HG03280 (cell line): ENCODE data around the gene QRICH1.

Source experiments
- ATAC-seq: cut with Tn5 transposase; IDR thresholded peaks from one replicate; pipeline ENCODE4 v1.9.1; 2021; ENCODE audit warnings: mild to moderate bottlenecking, moderate library complexity; ENCODE audit not compliant: unreplicated experiment

Gene QRICH1

DNA sequence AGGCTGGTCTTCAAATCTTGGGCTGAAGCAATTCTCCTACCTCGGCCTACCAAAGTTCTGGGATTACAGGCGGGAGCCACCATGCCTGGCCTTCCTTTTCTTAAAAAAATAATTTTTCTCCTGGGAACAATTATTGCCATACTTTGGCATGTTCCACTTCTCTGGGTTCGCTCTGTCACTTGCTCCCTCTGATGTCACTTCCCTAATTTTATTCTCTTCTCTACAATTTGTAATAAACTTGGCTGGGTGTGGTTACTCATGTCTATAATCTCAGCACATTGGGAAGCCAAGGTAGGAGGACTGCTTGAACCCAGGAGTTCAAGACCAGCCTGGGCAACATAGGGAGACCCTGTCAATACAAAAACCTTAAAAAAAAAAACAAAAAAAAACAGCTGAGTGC lies 58.6 kb downstream of the QRICH1 start:
- ATAC-seq = no peak

DNA sequence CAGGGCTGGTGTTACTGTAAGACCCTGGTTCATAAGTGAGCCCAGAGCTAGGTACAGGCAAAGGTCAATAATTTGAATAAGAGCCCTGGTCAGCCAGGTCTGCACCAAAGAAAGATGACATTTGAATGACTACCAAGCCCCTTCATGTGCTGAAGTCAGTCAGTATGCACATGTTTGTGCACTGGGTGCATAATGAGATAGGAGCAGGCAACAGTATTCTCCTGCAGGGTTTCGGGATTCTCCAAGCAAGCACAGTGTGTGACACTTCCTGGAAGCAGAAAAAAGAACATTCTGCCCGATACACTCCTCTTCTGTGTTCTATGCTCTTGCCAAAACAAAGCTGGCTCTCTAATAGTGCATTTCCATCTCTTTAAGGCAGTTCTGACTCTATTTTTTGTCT lies 59.2 kb downstream of the QRICH1 start:
- ATAC-seq = no peak

DNA sequence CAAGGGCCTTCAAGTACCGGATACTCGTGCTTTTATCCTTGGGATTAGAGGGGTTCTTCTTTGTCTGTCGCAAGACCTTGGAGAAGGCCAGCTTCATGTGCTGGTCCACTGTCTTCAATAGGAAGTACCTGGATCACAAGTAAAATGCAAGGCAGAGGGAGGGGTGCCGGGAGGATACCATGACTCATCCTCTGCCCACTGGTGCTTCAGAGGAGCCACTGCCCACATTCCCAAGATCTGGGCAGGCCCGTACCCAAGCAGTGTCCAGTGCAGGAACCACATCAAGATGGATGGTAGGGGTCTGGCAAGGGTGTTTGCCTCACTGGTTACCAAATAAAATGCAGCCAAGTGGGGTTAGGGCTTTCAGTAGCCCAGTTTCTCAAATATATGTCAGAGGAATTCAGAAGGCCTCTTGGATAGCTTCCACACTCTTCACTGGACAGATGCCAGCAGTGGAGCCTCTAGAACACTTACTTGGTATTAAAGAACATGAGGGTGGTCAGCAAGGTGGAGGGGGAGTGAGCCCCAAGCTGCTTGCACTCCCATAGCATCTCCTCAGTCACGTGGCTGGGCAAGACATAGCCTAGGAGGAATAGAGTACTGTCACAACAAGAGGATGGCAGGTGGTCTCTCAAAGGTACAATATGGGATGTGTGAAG lies 61.1 kb downstream of the QRICH1 start:
- no peak for ATAC-seq

DNA sequence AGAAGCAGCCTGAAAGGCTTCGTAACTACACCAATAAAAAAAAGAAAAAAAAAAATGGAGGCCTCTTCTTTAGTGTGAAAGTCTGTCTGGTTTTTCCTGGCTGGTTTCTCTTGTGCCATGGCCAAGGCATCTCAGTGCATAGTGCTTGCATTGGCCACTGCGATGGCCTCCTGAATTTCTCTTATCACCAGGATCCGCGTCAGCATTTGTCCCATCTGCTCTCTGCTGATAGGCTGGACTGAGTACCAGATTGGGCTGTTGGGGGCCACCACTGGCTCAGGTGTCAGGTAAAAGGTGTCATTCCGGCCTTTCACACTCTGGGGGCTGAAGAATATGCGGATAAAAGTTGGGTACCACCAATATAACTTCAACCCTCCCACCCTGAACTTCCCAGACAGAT lies 63.5 kb downstream of the QRICH1 start:
- ATAC-seq = no peak

DNA sequence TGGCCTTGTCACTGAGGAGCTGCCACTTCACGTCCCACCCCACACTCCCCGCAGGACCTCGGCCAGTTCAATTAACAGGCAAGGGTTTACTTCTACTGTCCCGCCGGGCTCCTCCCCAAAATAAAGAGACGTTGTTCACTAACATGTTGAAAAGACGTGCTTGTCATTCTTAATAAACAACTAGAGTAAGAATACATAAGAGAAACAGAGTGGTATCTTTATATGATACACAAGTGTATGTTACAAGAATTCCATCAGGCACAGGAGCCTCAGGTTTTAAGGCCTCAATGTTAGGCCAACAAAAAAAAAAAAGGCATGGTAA lies 64.3 kb downstream of the QRICH1 start:
- no peak for ATAC-seq

DNA sequence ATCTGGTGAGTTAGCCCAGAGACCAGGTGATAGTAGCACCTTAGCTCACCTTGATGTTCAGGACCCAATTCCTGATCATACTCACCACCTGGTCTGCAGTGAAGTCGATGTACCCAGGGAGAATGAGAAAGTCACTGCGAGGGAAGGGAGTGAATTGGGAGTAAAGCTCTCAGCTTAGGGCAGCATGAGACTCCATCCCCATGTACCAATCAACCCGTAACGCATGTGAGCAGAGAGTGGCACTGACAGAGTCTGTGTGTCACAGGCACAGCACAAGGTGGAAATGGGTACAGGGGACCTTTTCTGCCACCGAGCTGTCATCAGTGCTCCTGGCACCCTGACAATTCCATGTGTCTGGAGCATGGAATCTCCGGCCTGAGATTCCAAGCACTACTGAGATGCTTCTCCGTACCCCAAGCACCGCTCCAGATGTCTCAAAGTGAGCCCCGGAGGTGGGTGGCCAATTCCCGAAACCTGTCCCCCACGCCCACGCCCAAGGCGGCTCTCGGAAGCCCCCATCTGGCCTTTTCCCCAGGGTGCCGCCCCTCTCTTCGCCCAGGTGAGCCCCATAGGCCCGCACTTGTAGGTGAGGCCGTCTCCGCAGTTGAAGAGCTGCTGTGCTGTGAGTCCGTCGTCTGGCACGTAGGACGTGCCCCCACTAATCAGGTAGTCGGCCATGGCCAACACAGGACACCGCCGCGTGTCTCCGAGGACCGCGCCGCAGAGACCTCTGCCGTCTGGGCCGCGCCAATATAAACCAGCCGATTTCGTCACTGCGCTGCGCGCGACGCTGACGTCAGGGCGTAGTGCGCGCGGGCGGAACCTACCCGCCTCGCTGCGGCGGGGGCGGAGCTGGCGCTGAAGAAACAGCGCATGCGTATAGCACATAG lies 65.0 kb downstream of the QRICH1 start, which contains the start of gene IMPDH2:
IMPDH2 (minus strand) TSS at position 726 of the 890 bp plus-strand sequence; CDS start at position 678, 48 bp downstream.
- peak; percentile 92 for ATAC-seq

DNA sequence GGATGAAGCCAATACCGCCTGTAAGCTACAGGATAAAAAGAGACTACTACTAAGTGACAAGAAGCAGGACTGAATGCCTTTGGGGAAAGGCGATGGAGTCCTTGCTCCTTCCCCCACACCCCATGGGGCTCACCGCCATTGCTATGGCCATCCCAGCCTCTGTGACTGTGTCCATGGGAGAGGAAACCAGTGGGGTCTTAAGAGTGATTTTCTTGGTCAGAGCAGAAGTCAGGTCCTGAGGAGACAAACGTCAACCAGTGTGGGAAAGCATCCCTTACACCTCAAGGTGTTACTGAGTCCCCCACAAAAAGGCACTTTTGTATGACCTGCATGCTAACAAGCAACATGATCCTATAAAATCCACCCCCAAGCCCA lies 65.6 kb downstream of the QRICH1 start:
- no peak for ATAC-seq

DNA sequence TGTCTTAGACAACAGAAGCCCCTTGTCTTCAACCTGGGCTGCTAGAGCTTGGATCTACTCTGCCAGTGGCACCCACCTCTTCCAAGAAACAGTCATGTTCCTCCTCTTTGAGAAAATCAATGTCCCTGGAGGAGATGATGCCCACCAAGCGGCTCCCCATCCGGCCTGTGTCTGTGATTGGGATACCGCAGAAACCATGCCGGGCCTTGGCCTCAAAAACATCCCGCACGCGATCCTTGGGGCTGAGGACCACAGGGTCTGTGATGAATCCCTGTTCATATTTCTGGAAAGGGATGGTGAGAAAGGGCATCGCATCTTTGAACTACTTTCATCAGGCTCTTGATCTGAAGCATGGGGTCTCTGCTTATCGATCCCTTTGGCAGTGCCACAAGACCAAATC lies 66.2 kb downstream of the QRICH1 start:
- ATAC-seq = no peak

DNA sequence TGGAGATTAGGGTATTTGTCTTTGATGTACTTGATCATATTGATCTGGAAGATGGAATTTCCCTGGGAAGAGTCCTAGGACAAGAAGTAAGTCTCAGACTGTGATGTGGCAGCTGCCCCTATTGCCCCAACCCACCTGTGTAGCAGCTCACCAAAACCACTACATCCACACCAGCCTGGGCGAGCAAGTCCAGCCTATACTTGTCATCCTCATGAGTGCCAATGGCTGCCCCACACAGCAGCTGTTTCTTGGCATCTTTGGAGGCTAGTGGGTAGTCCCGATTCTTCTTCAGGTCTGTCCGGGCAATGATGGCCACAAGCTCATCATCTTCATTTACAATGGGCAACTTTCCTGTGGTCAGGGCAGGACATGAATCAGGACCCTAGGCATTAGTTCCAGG lies 67.3 kb downstream of the QRICH1 start:
- ATAC-seq = no peak

DNA sequence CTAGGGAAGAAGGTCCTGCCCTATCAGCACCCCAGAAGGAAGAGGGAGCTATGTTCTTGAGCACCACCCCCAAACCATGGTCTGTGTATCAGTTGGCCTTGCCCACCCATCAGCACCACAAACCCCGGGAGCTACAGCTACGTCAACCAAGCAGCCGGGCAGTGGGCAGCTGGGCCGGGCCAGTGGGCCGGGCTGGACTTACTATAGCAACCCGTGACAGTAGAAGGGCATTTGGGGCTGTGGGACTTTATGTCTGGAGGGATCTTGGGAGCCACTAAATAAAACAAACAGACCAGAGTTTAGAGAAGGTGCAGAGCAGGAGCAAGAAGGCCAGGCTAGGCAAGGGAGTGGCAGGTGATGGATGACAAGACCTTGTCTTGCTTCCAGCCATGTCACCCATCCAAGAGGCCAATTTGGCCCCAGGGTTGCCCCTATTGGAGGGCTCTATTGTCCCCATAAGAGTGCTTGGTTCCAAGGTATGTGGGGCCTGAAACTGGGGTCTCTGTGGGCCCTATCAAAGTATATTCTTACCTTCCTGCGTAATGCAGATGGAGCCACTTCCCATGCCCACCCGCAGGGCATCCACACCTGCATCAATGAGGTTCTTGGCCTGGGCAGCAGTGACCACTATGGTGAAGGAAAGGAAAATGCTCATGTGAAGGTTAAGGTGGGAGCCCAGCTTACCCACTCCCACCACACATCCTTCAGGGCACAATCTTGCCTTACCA lies 67.9 kb downstream of the QRICH1 start:
- no peak for ATAC-seq

DNA sequence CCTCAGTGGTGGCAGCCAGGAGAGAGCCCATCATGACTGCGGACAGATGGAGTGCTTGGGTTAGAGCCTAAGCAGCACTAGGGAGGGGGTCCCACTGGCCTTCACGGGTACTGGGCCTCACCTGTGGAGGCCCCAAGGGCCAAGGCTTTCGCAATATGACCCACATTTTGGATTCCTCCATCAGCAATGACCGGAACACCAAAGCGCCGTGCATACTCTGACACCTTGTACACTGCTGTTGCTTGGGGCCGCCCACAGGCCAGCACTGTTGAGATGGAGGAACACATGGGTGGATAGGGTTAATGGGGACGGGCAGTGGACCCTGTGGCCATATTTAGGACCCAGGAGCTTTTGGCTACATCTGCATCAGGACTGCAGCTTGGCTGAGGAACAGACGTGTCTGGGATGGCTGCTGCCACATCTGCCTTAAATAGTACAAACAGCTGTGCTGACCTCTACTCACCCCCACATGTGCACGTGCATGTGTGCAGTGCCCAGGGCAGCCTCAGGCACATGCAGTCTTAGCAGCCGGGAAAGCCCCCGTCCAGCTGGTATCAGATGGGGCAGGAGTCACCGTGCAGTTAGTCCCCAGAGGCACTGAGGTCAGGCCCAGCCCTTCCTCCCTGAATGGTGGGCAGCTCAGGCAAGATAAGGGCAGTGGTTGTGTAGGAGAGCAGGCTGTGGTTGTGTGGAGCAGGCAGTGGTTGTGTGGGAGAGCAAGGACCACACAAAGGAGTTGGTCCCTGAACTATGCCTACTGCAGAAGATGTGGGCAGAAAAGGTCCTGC lies 68.7 kb downstream of the QRICH1 start:
- no peak for ATAC-seq

DNA sequence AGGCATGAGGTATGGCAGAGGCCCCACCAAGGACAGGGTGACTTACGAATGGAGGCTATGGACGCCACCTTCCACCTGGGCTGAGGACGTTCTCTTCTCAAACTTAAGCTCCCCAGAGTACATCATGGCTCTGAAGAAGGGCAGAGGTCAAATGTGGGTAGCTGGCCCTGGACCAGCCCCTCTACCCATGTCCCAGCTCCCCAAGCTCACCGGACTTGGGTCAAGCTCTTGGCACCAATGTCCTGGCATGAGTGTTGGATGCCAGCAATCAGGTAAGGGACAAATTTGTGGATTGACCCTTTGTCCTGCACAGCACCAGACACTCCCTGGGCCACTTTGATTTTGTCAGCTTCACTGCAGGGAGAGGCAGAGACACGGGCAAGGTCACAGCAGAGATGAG lies 69.4 kb downstream of the QRICH1 start:
- ATAC-seq = no peak

DNA sequence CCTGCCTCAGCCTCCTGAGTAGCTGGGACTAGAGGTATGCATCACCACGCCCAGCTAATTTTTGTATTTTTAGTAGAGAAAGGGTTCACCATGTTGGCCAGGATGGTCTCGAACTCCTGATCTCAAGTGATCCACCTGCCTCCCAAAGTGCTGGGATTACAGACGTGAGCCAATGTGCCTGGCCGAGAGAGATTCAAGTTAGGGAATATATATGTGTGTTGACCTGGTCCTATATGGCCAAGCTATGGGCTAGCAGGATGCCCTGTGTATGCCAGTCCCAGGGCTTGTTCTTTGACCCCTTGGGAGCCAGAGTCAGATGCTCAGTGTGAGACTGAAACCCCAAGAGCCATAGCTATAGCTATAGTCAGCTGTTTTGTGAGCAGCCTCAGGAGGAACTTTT lies 70.1 kb downstream of the QRICH1 start:
- no peak for ATAC-seq

DNA sequence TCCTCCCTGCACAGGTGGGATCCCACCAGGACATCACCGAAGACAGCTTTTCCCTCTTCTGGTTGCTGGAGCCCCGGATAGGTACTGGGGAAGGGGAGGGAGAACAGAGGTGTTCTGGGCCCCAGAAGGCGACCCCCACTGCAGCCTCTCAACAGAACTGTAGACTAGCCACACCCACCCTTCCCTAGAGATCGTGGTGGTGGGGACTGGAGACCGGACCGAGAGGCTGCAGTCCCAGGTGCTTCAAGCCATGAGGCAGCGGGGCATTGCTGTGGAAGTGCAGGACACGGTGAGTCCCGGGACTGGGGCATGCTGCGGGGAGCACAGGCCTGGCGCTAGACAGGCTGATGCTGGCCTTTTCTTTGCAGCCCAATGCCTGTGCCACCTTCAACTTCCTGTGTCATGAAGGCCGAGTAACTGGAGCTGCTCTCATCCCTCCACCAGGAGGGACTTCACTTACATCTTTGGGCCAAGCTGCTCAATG lies 71.1 kb downstream of the QRICH1 start:
- no peak for ATAC-seq

DNA sequence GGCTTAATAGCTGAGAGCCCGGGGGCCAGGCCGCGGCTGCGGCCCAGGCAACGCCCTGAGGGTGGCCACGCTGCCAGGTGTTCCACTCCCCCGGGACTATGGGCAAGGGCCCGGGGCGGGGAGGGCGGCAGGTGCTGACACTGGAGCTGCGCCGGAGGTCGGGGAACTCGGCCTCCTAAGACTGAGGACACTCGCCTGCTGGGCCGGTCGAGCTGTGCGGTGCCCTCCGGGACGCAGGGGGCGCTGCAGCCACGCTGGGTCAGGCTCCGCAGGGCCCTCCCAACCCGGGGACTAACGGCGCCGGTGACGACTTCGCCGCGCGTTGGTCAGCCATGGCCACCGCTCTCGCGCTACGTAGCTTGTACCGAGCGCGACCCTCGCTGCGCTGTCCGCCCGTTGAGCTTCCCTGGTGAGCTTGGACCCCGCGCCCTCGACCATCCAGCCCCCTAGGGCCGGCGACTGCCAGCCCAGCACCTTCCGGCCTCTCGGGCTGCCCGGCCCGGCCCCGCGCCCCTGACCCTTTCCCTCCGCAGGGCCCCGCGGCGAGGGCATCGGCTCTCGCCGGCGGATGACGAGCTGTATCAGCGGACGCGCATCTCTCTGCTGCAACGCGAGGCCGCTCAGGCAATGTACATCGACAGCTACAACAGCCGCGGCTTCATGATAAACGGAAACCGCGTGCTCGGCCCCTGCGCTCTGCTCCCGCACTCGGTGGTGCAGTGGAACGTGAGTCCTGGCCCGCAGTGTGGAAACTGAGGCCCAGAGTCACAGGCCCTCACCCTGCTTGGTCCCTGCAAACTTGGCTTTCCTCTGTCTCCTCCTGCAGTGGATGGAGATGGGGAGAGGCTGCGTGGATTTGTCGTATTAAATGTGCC lies 71.8 kb downstream of the QRICH1 start, which contains the start of gene NDUFAF3:
NDUFAF3 (plus strand) TSS at position 309 of the 875 bp plus-strand sequence; CDS start at position 333, 24 bp downstream.
- peak; percentile 59 for ATAC-seq

DNA sequence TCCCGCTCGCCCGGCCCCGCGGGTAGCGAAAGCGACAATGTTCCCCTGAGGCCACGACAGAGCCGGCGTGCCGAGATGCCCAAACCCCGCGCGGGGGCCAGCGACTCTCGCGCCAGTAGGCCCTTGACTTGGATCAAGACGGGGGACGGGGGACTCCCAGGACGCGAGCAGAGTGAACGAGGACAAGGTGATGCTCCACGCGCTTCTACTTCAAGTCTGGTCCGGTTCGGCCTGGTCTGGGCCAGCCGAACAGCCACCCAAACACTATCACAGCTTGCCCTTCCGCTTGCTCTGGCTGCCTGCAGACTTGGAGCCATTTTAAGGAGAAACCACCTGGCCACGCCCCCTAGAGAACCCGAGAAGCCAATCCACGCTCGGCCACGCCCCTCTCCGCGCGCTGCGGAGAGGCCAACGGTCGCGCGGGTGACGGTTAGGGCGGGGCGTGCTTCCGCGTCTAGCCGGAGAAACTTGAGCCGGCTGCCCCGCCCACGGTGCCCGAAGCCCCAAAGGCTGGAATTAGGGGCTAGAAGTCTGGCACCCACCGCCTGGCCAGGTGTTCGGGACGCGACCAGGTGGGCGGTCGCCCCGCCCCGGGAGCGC lies 72.6 kb downstream of the QRICH1 start:
- ATAC-seq = peak; percentile 56

DNA sequence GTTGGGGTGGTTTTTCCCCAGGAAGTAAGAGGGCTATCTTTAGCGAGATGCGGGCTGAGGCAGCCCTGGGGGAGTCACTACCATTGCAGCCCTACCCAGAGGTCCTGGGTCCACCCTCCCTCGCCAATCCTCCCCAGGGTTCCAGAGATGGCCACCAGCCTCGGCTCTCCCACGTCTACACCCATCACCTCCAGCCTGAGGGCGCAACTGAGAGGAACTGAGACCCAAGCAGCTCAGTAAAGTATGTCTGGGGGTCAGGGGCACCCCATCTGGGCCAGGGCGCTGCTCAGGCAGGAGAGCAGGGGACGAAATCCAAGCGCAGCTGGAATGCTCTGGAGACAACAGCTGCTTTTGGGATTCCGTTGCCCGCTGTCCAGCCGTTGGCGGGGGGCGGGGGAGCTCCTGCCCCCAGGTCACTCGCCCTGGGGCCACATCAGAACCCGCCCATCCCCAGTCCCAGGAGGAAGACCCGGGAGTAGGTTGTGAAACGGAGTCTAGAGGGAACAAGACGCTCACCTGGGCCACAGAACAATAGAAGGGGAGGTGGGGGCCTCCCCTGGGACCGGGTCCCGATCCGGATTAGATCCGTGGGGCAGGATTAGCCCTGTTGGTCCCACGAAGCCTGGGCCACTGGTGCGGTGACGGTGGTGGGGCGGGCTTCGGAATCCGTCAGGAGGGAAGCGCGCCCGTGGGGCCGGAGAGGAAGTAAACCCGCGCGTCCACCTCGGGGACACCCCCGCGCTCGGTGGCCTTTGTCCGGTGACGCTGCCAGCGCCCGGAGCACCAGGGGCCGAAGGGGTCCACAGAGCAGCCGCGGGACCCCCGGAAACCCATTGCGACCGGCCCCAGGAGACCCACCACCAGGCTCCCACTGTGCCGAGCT lies 73.3 kb downstream of the QRICH1 start:
- peak; percentile 0 for ATAC-seq

DNA sequence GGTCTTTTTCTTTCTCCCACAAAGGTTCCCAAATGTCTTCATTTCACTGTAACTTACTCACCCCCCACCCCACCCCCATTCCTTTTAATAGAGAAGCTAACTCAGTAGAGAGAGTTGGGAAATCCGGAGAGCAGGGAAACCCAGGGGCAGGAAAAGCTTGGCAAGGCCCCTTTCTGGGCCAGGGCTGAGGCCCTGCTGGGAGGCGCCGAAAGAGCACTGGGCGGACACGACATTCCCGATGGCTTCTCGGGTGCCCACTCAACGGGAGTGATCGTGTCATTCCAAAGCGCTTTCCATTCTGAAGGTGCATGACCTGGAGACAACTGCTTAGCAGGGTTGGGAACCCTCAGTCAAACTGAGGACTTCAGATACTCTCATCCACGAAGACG lies 73.9 kb downstream of the QRICH1 start:
- no peak for ATAC-seq

DNA sequence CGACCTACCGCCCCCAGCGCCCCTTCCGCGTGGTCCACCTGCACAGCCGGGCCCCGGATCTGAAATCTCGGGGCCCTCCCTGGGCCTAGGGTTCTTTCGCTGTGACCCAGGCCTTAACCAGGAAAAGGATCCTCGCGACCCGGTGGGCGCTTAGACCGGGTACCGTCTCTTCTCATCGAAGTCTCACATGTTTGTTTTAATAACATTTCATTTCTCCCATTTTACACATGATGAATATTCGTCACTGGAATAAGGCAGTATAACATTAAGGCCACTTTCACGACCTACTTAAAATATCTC lies 75.2 kb downstream of the QRICH1 start:
- ATAC-seq = no peak
